OCI-M1 (cell line): ENCODE results near the gene HS3ST1.
A peak's percentile ranks its signal among the peaks of the same experiment; 100 is the strongest.

Experiments used
- DNase-seq: peaks from one replicate; lab custom pipeline; 2025; lab: John Stamatoyannopoulos, UW

Gene HS3ST1

DNA sequence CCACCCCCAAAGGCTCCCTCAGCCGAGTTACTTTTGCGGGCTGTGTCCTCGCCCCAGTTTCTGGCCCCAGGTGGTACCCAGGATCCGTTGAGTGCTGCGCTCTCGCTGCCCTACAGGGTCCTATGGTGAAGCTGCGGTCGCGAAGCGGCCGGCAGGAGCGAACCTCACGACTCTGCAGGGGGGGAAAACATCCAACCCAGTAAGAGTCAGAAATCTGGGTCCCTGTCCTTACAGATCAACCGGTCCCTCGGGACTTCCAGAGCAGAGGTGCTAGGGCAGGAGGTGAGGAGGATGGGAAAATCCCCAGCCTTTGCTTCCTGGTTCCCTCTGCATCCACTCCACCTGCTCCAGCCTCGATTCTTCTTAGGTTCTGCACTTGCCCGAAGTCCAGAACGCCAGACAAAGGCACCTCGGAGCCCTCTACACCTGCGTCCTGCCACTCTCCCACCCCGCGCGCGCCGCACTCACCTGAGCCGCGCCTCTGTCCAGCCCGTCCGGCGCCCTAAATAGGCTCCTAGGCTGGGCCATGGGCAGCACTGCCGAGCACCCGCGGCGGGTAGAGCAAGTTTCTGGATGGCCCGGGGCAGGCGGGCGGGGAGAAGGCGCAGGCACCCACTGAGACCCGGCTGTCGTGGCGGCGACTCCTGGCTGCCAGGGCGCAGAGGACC is at the start of gene HS3ST1:
Gene HS3ST1 (minus strand): TSS at position 664 of the 668 bp plus-strand sequence. CDS start 28,889 bp downstream, outside the sequence.
- DNase-seq: no peak

DNA sequence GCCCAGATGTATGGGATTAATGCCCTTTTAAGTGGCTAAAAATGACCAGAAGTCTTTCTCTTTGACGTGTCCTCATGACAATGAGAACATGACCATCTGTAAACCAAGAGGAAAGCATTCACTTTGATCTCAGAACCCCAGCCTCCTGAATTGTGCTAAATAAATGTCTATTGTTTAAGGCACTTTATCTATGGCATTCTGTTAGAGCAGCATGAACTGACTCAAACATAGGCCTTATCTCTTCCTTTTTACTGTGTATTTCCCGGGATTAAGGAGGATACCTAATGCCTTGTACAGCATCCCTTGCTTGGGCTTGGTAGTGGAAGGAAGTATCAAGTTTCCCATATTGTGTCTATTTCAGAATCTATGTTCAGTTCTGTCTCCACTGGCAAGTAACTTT is 47.2 kb upstream of the HS3ST1 start:
- no peak for DNase-seq

DNA sequence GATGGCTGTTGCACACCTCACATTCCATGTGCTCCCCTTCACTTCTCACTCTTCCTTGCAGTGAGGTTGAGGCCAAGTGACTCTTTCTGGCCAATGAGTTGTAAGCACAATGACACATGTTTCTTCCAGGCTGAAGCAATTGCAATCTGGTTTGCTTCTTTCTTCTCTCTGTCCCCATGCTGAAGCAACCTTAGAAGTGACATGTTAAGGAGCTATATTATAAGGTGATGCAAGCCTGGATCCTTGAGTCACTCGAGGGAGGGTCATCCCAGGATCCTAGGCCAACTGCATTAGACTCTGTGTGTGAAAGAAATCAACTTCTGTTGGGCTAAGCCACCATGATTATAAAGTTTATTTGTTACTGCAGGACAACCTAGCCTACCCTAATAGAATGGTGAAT is 45.5 kb upstream of the HS3ST1 start:
- DNase-seq: no peak

DNA sequence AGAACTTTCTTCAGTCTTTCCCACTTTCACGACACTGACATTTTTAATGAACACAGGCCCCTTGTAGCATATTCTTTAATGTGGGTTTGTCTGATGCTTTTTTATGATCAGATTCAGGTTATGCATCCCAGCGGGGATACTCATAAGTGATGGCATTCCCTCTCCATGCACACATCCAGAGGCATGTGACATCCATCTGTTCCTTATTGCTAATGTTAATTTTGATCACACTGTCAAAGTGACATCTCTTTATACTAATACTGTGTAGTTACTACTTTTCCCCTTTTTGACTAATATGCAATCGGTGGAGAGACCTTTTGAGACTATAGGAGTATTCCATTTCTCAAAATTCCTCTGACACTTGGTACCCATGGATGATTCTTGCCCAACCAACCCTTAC is 43.8 kb upstream of the HS3ST1 start:
- no peak for DNase-seq

DNA sequence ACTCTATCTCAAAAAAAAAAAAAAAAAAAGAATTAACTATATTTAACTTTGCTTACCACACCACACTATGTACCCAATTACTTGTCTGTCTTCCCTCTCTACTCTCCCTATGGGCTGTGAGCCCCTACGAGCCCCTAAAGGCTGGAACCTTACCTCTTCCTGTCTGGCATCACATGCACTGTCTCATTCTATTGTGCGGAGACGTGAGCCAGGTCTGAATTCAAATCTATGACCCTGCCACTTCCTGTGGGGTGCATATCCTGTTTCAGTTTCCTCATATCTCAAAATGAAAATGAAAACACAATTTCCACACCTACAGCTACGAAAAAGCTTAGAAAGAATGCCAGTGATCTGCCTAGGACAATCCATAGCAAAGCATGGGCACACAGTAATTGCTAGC is 42.9 kb upstream of the HS3ST1 start:
- peak; percentile 26 for DNase-seq

DNA sequence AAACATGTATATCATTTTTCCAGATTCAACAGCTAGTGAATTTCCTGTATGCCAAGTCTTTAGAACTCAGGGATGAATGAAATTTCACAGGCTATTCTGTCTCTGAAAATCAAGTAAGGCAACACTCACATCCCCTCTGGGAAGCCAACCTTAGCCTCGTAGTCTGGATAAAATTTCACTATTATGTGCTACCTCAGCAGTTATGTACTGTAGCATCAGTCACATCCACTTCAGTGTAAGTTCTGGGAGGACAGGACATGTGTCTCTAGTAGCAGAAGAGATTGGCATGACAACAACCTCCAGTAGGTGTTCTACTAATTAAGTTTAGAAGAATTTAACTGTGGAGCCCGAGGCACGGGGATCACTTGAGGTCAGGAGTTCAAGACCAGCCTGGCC is 42.4 kb upstream of the HS3ST1 start:
- no peak for DNase-seq

DNA sequence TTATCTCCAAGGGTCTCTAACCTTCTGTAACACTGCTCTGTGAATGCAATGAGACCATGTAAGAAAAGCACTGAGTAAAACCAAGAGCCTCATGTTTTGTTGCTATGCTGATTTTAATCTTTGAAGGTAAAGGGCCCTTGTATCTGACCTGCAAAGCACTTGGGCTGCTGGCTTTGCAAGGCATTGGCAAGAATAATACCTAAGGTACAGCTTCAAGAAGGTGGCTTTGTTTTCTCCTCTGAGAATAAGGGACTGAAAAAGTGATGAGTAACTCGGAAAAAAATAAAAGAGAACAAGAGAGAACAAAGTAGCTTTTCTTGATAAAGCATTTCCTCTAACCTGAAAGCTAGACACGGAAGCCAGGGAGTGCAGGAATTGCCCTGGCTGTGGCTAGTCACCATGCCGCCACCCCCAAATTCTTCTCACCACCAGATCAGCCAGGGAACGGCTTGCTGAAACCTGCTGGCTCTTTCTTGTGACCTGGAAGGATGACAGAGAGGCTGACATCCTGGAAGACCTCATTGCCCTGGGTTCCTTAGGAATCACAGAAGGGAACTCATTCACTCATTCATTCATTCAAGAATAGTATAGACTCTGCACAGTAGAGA is 41.8 kb upstream of the HS3ST1 start:
- no peak for DNase-seq

DNA sequence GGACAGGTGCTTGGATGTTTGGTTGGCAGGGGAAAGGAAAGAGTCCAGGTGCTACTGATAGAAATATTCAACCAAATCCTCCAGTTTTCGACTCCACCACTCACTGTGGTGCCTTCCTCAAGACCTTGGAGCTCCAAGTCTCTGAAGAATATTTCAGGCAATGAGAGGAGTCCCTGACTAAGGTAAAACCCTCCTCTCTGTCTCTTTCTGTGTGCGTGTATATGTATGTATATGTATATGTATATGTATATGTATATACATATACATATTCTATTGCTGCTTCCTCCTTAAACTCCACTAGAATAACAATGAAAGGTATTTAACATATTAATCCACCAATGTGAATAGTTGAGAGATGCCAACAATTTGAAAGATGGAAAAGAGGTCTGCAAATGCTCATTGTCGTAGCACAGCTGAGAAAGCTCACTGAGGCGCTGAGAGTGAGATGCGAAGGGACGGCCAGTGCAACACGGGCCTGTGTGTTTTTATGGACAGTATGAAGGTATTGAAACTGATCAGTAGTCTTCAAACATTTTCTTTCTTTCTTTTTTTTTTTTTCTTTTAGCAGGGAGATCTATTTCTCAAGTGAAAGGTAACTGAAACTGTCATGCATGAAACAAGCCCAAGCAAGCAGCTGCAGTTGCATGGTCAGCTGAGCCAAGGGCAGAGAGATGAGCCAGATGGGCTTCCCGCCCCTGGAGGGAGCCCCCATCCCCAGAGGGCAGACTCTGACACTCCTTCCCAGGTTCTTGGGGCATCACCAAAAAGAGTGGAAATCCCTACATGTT is 41.1 kb upstream of the HS3ST1 start:
- DNase-seq: no peak

DNA sequence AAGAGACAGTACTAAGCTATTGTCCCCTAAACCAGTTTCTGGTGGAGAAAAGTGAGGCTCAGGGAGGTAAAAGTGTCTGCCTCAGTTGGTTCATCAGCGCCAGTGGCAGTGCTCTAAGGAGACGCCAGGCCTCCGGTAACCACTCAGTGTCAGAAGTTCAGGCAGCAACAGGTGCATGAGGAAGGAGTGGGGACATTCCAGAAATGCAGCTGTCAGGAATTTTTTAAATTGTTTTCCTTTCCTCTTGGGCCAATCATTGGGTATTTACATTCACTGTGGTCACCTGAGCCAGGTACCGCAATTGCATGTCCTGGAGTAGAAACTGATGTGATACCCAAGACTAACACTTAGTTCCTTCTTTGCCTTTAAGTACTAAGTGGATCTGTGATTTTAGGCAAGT is 40.2 kb upstream of the HS3ST1 start:
- no peak for DNase-seq

DNA sequence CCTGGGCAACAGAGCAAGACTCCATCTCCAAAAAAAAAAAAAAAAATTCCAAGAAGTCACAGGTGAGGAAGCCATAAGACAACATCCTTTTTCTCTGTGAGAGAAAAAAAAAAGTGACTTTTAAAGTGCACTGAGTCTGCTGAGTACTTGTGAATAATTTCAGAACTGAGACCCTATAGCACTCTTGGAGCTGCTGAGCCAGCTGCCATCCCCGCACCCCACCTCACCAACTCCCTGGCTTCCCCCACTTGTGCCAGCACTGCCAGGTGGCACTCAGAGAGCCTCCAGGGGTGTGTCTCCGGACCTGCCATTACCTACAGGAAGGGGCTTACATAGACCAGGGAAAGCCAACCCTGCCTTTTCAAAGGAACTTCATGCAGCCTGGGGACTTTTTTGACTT is 39.2 kb upstream of the HS3ST1 start:
- no peak for DNase-seq

DNA sequence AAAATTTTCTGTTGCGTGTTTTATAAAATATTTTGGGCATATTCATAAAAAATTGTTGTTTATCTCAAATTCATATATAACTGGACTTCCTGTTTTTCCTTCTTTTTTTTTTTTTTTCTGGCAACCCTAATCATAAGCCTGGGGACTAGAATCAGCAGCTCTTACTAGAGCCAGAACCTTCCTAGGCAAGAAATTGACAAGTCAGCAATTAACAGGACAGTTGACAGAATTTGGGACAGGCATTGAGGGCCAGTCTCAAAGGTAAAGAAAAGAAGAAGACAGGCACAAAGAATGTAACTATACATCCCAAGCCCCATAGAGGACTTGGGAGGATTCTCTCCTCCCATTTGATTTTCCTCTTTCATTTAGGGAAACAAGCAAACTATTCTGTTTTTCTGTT is 35.0 kb upstream of the HS3ST1 start:
- no peak for DNase-seq

DNA sequence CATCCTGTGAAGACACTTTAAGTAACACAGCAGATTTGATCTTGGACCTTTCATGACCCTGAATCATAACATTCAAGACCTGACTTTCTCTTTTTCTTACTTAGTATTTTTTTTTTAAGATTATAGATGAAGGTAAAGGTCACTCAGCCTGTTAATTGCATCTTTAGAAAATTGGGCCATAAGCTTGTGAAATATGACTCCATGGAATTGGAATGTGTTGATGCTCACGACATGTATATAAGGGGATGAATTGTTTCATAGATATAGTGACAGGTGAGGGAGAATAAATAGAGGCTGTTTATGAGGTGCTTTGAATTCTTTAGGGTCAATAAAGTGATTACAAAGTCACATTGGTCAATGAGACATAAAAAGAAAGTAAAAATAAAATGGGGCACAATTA is 27.7 kb upstream of the HS3ST1 start:
- DNase-seq: no peak

DNA sequence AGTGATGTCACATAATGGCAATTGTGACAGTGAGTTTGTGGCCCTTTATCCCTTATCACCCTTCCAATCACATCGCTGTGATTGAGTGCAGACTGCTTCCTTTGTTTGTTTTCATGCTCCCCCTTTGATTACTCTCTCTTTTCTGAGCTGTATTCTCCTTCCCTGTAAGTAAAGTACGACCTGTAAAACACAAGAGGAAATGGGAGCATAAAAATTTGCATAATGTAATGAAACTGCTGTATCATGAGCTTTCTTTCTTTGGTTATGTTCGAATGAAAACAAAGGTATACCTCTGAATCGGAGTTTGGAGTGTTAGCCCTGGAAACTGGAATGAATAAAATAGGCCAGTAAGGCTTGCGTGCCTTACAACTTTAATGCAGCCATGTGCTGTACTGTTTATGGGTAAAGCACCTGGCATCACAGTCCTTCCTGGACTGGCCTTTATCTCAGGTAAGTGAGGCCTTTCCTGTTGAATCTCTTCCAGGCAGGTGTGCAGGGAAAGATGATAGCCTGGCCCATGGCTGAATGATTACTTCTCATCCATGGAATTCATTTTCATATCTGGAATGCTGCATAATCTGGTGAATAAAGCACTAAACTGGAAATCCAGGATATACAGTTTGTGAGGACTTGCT is 26.6 kb upstream of the HS3ST1 start:
- DNase-seq: no peak

DNA sequence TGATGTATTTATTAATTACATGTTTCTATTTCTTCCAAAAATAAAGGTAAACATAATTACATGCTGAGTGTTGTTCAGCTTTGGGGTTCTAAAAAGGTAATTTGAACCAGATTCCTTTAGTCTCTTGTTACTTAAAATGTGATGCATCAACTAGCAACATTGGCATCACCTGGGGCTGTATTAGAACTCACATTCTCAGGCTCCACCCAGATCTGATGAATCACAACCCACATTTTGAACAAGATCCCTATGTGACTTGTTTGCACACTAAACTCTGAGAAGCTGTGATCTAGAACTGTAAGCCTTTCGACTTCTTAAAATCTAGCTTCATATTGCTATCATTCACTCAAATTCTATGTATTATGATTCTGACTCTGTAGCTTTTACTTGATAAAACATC is 23.0 kb upstream of the HS3ST1 start:
- DNase-seq: no peak

DNA sequence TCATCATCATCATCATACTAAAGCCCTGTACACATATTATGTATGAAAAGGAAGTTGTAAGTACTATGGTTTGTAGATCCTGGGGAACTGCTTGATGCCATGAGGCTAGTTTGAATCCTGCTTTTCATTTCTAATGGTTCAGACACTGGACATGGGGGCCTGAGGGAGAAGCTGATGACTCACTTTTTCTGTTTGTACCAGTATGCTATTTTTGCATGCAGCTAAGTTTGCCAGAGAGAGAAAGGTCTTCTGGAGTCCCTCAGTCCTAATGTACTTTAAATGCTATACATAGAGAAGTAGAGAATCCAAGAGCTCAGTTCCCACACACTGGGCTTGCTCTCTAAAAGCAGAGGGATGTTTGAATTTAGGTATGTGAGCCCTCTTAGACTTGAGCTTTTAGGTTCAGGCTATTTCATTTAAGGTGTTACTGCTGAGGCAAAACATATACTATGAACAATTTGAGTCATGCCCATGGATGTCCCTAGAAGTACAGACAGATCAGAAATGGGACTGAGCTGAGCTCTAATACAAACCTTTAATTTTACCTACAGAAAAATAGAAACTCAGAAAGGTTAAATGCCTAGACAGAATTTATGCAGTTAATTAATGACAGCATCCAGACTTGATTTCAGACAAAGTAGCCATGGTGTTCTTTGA is 17.6 kb upstream of the HS3ST1 start:
- peak; percentile 18 for DNase-seq

DNA sequence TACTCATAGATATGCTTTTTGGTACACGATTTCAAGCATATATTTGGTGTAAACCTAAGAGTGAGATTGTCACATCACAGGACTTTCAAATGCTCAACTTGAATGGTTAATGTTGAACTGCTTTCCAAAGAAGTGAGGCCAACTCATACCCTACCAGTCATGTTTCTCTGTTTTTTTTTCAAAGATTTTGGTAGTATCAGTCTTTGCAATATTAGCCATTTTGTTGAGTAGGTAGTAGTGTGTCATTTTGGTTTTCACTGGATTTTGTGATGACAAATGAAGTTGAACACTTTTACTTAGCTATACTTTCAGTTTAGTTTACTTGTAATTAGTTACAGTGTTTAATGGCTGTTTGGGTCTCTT is 12.5 kb upstream of the HS3ST1 start:
- no peak for DNase-seq

DNA sequence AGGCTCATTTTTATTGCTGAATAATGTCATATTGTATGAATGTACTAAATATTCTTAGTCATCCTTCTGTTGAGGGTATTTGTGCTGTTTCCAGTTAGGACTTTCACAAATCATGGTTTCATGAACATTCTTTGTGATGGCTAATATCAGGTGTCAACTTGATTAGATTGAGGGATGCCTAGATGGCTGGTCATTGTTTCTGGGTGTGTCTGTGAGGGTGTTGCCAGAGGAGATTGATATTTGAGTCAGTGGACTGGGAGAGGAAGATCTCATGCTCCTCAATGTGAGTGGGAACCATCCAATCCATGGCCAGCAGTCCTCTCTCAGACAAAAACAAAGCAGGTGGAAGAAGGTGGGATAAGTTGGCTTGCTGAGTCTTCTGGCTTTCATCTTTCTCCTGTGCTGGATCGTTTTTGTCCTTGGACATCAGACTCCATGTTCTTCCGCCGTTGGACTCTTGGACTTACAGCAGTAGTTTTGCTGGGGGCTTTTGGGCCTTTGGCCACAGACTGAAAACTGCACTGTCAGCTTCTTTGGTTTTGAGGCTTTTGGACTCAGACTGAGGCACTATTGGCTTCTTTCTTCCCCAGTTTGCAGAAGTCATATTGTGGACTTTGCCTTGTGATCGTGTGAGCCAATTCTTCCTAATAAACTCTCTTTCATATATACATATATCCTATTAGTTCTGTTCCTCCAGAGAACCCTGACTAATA is 11.9 kb upstream of the HS3ST1 start:
- no peak for DNase-seq

DNA sequence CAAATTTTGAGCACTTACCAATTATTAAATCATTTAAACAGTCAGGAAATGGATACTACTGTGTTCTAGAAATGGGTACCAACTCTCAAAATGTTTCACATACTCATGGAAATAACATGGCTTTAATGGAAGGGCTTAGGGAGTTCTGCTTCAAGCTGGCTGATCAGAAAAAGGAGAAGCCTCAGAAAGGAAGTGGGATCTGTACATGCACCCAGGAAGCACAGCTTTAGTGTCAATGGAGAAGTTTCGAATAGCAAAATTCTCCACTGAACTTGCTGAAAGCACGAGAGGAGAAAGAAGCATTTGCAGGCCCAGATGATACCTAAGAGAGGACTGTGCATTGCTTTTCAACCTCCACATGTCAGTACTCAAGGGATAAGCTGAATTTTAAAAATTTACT is 11.1 kb upstream of the HS3ST1 start:
- no peak for DNase-seq

DNA sequence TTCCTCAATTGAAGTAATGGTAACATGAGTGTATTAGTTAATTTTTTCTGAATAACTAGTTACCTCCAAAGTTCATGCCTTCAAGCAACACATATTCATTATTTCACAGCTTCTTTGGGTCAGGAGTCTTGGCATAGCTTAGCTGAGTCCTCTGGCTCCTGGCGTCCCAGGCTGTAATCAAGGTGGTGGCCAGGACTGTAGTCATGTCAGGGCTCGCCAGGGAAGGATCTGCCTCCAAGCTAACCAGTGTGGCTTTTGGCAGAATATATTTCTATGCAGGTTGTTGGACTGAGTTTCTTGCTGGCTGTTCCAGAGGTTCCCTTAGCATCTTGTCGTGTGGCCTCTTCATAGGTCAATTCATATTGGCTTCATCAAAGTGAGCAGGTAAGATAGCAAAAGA is 10.0 kb upstream of the HS3ST1 start:
- no peak for DNase-seq

DNA sequence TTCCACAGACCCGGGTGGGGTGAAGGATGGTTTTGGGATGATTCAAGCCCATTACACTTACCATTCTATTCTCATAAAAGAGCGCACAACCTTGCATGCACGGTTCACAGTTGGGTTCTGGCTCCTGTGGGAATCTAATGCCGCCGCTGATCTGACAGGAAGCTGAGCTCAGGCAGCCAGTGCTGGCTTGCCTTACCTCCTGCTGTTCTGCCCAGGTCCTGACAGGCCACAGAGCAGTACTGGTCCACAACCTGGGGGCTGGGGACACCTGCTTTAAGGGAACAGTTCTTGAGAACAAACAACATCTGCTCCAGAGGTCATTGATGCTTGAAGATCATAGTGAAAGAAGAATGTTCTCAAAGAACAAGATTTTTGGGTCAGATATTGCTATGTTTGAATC is 8.0 kb upstream of the HS3ST1 start:
- no peak for DNase-seq

DNA sequence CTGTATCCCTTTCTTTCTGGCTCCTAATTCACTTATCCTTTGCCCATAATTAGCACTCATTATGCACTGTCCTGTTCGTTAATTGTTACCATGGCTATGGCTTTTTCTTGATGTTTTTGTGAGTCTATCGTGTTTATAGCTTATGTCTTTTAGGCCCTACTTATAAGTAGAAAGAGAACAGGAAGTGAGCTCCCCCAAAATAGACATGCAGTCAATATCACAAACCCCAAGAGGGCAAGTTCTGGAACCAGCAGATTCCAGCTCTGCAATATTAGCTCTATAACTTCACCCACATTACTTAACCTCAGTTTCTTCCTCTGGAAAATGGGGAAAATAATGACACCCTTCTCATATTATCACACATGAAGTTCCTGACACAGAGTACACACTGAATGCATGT is 7.4 kb upstream of the HS3ST1 start:
- no peak for DNase-seq

DNA sequence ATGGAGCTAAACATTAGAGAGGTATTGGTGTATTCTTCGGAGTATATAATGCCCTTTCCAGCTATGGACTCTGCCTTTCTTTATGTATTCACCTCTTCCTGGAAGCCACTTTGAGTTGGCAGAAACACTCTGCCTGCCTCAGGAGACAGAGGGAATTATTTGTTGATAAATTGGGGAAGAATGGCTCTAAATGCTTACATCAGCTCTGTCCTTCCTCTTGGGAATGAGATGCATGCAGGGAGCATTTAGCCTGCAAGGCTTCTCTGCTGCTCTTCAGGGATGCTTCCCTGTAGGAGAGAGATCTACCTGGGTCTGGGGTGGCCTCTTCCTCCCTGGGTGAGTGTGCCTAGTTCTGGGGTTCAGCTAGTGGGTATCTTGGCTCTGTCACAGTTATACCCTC is 6.9 kb upstream of the HS3ST1 start:
- no peak for DNase-seq
